ENCODE measurements around the gene ORM1. TPM values are rescaled to one million over a fixed set of nuclear protein-coding genes. Genes with fewer than 3 reads are reported as not detected.
A peak's percentile ranks its signal among the peaks of the same experiment; 100 is the strongest.

ORM1 gene
- total and polyA plus RNA-seq, 4 donors, result 1,297 to 69,591 (median 37,095) TPM

- DNase-seq (ENCODE audit: low spot score), result peak; percentile 24
- Histone ChIP-seq H3K36me3 (ENCODE audit: control insufficient read depth in 4 of 4, insufficient read depth in 3 of 4, low read depth in 1 of 4, low read length in 3 of 4) (peaks cover 0 to 2% (median 0%) of the 10 kb centered on the region in 4 donors), H3K9ac (ENCODE audit: low read depth in 1 of 2, low read length in 2 of 2) (peak overlapping the region in 1 of 2 donors; percentile 38), H3K4me3 (ENCODE audit: low read depth in 1 of 3, low read length in 3 of 3) (peak overlapping the region in 1 of 3 donors; percentile 9), H3K27ac (ENCODE audit: low read depth in 1 of 2, low read length in 2 of 2) (peak overlapping the region; percentile 86 to 95), H3K4me1 (ENCODE audit: control insufficient read depth in 4 of 4, insufficient read depth in 4 of 4, low read length in 3 of 4) (peaks cover 14 to 45% (median 26%) of the 10 kb centered on the region in 4 donors), H3K27me3 (ENCODE audit: control insufficient read depth in 4 of 4, insufficient read depth in 4 of 4, low read length in 3 of 4) (no peaks in the 10 kb centered on the region), H3K9me3 (ENCODE audit: control insufficient read depth in 4 of 4, low read length in 3 of 4) (no peaks in the 10 kb centered on the region)
- 67% methylated on average over 7 of the region's 7 CpGs for WGBS
- no peak for TF ChIP-seq TAF1 (conservative IDR thresholded peaks at IDR 0.05)
- no peak for TF ChIP-seq HNF4G (IDR thresholded peaks at IDR 0.05)
- TF ChIP-seq, protein P1, sequence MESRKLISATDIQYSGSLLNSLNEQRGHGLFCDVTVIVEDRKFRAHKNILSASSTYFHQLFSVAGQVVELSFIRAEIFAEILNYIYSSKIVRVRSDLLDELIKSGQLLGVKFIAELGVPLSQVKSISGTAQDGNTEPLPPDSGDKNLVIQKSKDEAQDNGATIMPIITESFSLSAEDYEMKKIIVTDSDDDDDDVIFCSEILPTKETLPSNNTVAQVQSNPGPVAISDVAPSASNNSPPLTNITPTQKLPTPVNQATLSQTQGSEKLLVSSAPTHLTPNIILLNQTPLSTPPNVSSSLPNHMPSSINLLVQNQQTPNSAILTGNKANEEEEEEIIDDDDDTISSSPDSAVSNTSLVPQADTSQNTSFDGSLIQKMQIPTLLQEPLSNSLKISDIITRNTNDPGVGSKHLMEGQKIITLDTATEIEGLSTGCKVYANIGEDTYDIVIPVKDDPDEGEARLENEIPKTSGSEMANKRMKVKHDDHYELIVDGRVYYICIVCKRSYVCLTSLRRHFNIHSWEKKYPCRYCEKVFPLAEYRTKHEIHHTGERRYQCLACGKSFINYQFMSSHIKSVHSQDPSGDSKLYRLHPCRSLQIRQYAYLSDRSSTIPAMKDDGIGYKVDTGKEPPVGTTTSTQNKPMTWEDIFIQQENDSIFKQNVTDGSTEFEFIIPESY (IDR thresholded peaks at IDR 0.05), result no peak
- no peak for TF ChIP-seq ATF3 (IDR thresholded peaks at IDR 0.05)
These were observed 8.5 kb upstream of the ORM1 start for GRCh38 chr9:114314256-114314867.

- H3K4me3 ChIP-seq (ENCODE audit: low read depth in 1 of 3, low read length in 3 of 3), result peak overlapping the region; percentile 9 to 37 (median 13)
- TF ChIP-seq RXRA (IDR thresholded peaks at IDR 0.05), result peak; percentile 94 to 97
- TF ChIP-seq, protein P2, sequence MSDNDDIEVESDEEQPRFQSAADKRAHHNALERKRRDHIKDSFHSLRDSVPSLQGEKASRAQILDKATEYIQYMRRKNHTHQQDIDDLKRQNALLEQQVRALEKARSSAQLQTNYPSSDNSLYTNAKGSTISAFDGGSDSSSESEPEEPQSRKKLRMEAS (IDR thresholded peaks at IDR 0.05), result peak; percentile 100
- TF ChIP-seq, protein P1 (IDR thresholded peaks at IDR 0.05), result peak; percentile 93
- peak; percentile 97 for TF ChIP-seq YY1 (IDR thresholded peaks at IDR 0.05)
- peak; percentile 69 to 84 for TF ChIP-seq HNF4A (conservative IDR thresholded peaks at IDR 0.05)
- peak; percentile 81 for TF ChIP-seq REST (IDR thresholded peaks at IDR 0.05)
- peak; percentile 82 for TF ChIP-seq ATF3 (IDR thresholded peaks at IDR 0.05)
- no peak for TF ChIP-seq FOXA2 (IDR thresholded peaks at IDR 0.05)
- TF ChIP-seq, protein P3, sequence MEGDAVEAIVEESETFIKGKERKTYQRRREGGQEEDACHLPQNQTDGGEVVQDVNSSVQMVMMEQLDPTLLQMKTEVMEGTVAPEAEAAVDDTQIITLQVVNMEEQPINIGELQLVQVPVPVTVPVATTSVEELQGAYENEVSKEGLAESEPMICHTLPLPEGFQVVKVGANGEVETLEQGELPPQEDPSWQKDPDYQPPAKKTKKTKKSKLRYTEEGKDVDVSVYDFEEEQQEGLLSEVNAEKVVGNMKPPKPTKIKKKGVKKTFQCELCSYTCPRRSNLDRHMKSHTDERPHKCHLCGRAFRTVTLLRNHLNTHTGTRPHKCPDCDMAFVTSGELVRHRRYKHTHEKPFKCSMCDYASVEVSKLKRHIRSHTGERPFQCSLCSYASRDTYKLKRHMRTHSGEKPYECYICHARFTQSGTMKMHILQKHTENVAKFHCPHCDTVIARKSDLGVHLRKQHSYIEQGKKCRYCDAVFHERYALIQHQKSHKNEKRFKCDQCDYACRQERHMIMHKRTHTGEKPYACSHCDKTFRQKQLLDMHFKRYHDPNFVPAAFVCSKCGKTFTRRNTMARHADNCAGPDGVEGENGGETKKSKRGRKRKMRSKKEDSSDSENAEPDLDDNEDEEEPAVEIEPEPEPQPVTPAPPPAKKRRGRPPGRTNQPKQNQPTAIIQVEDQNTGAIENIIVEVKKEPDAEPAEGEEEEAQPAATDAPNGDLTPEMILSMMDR (IDR thresholded peaks at IDR 0.05; ENCODE audit: low read depth, low read length, missing input control), result no peak
- TF ChIP-seq NR2F2 (IDR thresholded peaks at IDR 0.05), result no peak
- TF ChIP-seq JUND (IDR thresholded peaks at IDR 0.05), result peak; percentile 65 to 71
- peak; percentile 80 to 97 for TF ChIP-seq EGR1 (IDR thresholded peaks at IDR 0.05; ENCODE audit: low read depth in 2 of 2)
- TF ChIP-seq SP1 (IDR thresholded peaks at IDR 0.05), result peak; percentile 98
- TF ChIP-seq GABPA (IDR thresholded peaks at IDR 0.05 in 1 of 2, conservative IDR thresholded peaks at IDR 0.05 in 1 of 2), result peak in 1 of 2 donors; percentile 33
- TF ChIP-seq RAD21 (IDR thresholded peaks at IDR 0.05), result peak; percentile 17 to 35
- TF ChIP-seq TAF1 (conservative IDR thresholded peaks at IDR 0.05), result peak; percentile 89
- no peak for TF ChIP-seq HNF4G (IDR thresholded peaks at IDR 0.05)
- TF ChIP-seq FOXA1 (IDR thresholded peaks at IDR 0.05), result peak; percentile 44
- whole genome bisulfite sequencing, result 48% methylated on average over 8 of the region's 8 CpGs
- no peaks in the 10 kb centered on the region for H3K9me3 ChIP-seq (ENCODE audit: control insufficient read depth in 4 of 4, low read length in 3 of 4)
- DNase-seq (ENCODE audit: low spot score), result peak; percentile 29
- H3K27ac ChIP-seq (ENCODE audit: low read depth in 1 of 2, low read length in 2 of 2), result peak overlapping the region; percentile 86 to 95
- no peaks in the 10 kb centered on the region for H3K27me3 ChIP-seq (ENCODE audit: control insufficient read depth in 4 of 4, insufficient read depth in 4 of 4, low read length in 3 of 4)
- peaks cover 14 to 45% (median 27%) of the 10 kb centered on the region in 4 donors for H3K4me1 ChIP-seq (ENCODE audit: control insufficient read depth in 4 of 4, insufficient read depth in 4 of 4, low read length in 3 of 4)
- peaks cover 0 to 2% (median 0%) of the 10 kb centered on the region in 4 donors for H3K36me3 ChIP-seq (ENCODE audit: control insufficient read depth in 4 of 4, insufficient read depth in 3 of 4, low read depth in 1 of 4, low read length in 3 of 4)
- peak overlapping the region in 1 of 2 donors; percentile 38 for H3K9ac ChIP-seq (ENCODE audit: low read depth in 1 of 2, low read length in 2 of 2)
These were observed 7.8 kb upstream of the ORM1 start for GRCh38 chr9:114314881-114315722.

Measured in liver (tissue), 9 donors.